Caki2 (cell line): ENCODE measurements around the gene FCN3. TPM values are rescaled to one million over a fixed set of nuclear protein-coding genes. Genes with fewer than 3 reads are reported as not detected.
A peak's percentile ranks its signal among the peaks of the same experiment; 100 is the strongest.

Experiments
- DNase-seq: peaks from one replicate; pipeline ENCODE4 v3.0.0-alpha.2; 2015; ENCODE audit warnings: low read depth
- in situ Hi-C: cut with HindIII; loops from 2 replicates; pipeline ENCODE4 v1.10.0; 2016; ENCODE audit warnings: low sequenced_read_pairs, low pct_unique_long_range_greater_than_20kb, mixed read lengths
- total RNA-seq: library from RNA; depleted of rRNA; stranded (reverse); fragments of >200 nt; shearing (Covaris generic); gene quantifications from 2 replicates; pipeline ENCODE4 v1.2.3, GENCODE V29; 2014; ENCODE audit warnings: low replicate concordance; rRNA removed

The FCN3 gene
- total RNA-seq, 1 experiment from 2014 or later = not detected

DNA sequence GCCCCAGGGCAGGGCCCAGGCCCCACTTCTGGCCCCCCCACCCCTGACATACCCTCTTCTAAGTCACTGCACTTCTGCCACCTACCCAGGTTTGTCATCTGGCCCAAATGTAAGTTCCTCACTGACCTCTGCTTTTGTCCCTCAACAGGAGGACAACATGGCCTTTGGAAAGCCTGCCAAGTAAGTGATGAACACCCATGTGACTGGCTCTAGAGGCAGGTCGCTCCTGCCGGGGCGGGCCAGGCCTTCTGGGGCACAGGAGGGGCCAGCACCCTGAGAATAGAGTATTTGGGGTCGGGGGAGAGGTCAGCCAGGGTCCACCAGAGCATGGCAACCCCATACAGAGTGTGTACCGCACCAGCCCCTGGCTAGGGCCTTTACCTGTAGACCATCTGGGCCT lies 42.7 kb downstream of the FCN3 start:
- in situ Hi-C loops = no loop called here
- no peak for DNase-seq

DNA sequence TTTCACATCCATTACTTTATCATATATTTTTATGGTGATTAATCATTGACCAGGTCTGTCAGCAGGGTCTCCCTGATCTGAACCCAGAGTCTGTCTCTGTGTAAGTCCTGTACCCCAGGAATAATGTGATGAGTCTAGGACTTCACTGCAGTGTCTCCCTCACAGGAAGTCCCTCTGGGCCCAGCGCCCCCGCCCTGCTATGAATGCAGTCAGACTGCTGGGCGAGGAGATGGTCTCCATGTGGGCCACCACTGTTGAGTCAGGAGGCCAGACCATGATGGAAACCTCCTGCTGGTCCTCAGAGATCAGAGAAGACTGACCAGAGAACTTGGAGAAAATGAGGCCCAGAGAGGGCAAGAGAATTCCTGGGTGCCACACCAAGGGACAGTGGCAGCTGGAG lies 43.2 kb downstream of the FCN3 start:
- no peak for DNase-seq
- in situ Hi-C loops = no loop called here

DNA sequence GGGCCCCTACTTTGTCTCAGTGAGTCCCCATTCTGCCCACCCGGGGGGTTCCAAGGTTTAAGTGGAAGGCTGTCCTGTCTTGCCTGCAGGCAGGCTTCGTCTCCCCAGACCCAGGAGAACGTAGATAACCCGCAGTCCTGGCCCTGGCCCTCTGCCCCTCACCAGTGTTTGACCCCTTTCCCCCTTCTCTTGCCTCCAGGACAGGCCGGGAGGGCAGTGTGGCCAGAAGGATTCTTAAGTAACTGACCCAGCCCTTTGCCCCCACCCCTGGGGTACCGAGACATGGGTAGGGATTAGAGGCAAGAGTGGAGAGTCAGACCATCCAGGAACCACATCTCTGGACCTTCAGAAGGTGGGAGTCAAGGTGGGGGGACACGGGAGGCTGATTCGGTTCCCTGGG lies 43.8 kb downstream of the FCN3 start:
- DNase-seq = no peak
- in situ Hi-C loops = no loop called here

DNA sequence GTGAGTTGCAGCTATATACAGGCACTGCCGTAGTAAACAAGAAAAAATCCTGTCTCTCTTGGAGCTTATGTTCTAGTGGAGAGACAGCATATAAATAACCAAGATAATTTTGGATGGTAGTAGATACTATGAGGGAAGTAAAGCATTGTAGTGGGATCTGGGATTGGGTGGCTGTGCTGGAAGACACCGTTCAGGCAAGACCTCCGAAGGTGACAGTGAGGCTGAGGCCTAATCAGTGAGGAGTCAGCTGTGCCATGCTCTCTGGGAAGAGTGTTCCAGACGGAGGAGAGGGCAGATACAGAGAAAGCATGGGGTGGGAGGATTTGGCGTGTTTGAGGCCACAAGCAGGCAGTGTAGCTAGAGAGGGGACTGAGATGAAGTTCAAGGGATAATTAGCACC lies 46.7 kb downstream of the FCN3 start:
- in situ Hi-C loops = no loop called here
- no peak for DNase-seq

DNA sequence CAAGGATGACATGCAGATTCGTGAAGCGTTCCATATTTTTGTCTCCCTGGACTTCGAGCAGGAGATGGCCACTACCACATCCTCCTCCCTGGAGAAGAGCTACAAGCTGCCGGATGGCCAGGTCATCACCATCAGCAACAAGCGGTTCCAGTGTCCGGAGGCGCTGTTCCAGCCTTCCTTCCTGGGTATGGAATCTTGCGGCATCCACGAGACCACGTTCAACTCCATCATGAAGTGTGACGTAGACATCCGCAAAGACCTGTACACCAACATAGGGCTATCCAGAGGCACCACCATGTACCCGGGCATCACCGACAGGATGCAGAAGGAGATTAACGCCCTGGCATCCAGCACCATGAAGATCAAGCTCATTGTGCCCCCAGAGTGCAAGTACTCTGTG lies 49.3 kb downstream of the FCN3 start:
- DNase-seq = no peak
- in situ Hi-C loops = no loop called here

DNA sequence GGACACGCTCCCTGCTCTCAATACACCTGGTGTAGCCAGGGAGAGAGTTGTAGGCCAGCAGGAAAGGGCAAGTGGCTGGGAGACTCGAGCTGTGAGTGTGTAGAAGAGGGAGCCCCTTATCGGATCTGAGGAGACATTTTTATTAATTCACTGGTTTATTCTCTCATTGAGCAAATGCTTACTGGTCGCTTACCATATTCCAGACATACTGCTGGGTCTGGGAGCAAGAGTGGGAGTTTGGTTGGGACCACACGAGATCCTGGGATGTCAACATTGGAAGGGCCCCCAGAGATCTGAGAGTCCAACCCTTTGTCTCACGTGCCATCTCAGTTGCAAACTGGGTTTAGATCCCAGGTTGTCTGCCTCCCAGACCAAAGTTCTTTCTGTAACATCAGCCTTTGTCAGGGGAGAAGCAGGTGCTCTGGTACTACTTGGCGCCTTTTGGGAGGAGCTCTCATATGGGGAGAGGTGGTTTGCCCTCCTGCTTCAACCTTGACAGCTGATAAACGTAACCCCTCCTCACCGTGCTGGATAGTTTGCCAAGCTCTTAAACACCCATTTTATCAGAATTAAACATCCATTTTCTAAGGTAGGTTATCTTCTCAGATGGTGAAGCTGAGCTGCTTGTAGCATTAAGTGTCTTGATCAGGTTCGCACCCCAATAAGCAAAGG lies 51.9 kb downstream of the FCN3 start:
- DNase-seq = no peak
- in situ Hi-C loops = no loop called here

DNA sequence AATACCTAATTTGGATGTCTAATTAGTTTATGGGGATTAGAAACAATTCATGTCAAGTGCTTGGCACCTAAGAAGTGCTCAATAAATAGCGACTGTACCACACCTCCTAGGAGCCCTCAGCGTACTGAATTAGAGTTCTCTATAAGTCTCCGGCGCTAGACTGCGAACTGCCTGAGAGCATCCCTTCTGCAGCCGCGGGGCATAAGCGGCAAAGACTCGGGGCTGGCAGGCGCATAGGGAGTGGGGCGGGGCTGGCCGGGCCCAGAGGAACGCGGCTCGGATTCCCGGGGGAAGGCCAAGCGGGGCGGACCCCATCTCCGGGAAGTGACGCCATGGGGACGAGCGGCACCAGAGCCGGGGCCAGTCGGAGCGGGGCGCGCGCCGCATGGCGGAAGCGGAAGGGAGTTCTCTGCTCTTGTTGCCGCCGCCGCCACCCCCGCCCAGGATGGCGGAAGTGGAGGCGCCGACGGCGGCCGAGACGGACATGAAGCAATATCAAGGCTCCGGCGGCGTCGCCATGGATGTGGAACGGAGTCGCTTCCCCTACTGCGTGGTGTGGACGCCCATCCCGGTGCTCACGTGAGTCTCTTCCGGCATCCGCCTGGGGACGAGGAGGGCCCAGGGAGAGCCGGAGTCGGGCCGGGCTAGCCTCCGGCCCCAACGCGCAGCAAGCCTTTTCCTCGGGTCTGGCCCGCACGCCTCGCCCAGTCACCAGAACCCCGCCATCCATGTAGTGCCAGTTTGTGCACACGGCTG lies 52.6 kb downstream of the FCN3 start, which contains the start of gene TMEM222:
TSS of gene TMEM222 (plus strand) at position 351 of the 756 bp plus-strand sequence. CDS start at position 386, 35 bp downstream.
- DNase-seq = peak; percentile 93
- in situ Hi-C loops = no loop called here

Other genes with a start within 250 kb of the FCN3 start
- gene SLC9A1, start 219.7 kb downstream of the FCN3 start, total RNA-seq = 2.9 and 4.3 TPM in 2 replicates
- 7.0 and 11.6 TPM in 2 replicates for gene WDTC1, start 140.2 kb downstream of the FCN3 start, total RNA-seq
- gene TMEM222, start 52.7 kb downstream of the FCN3 start, total RNA-seq = 34.8 and 36.0 TPM in 2 replicates
- 39.3 and 46.3 TPM in 2 replicates for gene SYTL1, start 32.8 kb downstream of the FCN3 start, total RNA-seq
- gene MAP3K6, start 7.9 kb downstream of the FCN3 start, total RNA-seq = 15.2 and 18.8 TPM in 2 replicates
- gene CD164L2, start 8.5 kb upstream of the FCN3 start, total RNA-seq = not detected in 2 replicates
- gene GPR3, start 17.8 kb upstream of the FCN3 start, total RNA-seq = 1.7 TPM in 1 of 2 replicates, not detected in the other
- 17.3 and 18.7 TPM in 2 replicates for gene WASF2, start 115.3 kb upstream of the FCN3 start, total RNA-seq
- gene AHDC1, start 229.3 kb upstream of the FCN3 start, total RNA-seq = 0.32 and 0.41 TPM in 2 replicates